GM18520 (cell line): ENCODE measurements around the gene TTLL3.
A peak's percentile ranks its signal among the peaks of the same experiment; 100 is the strongest.
"Not testable (repeated sequence)": the region's sequence is repeated elsewhere in the genome, so short reads cannot be mapped to it uniquely, and the experiment has no call there.

ENCODE experiments used
- ATAC-seq: cut with Tn5 transposase; IDR thresholded peaks from one replicate; pipeline ENCODE4 v1.9.1; 2021; ENCODE audit not compliant: unreplicated experiment

Gene TTLL3

GRCh38 chr3:9834520-9835380 is 24.7 kb downstream of the TTLL3 start:
- no peak for ATAC-seq

- ATAC-seq, result no peak
Measured at GRCh38 chr3:9837701-9838582, 27.9 kb downstream of the TTLL3 start.

- no peak for ATAC-seq
Measured at GRCh38 chr3:9838856-9839255, 28.8 kb downstream of the TTLL3 start.

GRCh38 chr3:9841015-9841414 is 31.0 kb downstream of the TTLL3 start:
- no peak for ATAC-seq

GRCh38 chr3:9843715-9844438 is 33.8 kb downstream of the TTLL3 start, which contains the start of gene RPUSD3:
RPUSD3 (minus strand) TSS chr3:9844008; CDS start chr3:9843990, 18 bp downstream.
- ATAC-seq, result peak; percentile 98

- no peak for ATAC-seq
Measured at GRCh38 chr3:9846231-9846630, 36.2 kb downstream of the TTLL3 start.

- no peak for ATAC-seq
Measured at GRCh38 chr3:9846931-9847488, 36.9 kb downstream of the TTLL3 start.

GRCh38 chr3:9847870-9848269 is 37.8 kb downstream of the TTLL3 start:
- ATAC-seq, result not testable (repeated sequence)

- not testable (repeated sequence) for ATAC-seq
Measured at GRCh38 chr3:9848860-9849259, 38.8 kb downstream of the TTLL3 start.

GRCh38 chr3:9851383-9851782 is 41.3 kb downstream of the TTLL3 start:
- not testable (repeated sequence) for ATAC-seq

GRCh38 chr3:9851926-9852325 is 41.9 kb downstream of the TTLL3 start:
- not testable (repeated sequence) for ATAC-seq

GRCh38 chr3:9852528-9852927 is 42.5 kb downstream of the TTLL3 start:
- ATAC-seq, result no peak

GRCh38 chr3:9854291-9854940 is 44.4 kb downstream of the TTLL3 start:
- ATAC-seq, result not testable (repeated sequence)

- no peak for ATAC-seq
Measured at GRCh38 chr3:9855594-9855993, 45.5 kb downstream of the TTLL3 start.

- no peak for ATAC-seq
Measured at GRCh38 chr3:9859530-9860025, 49.5 kb downstream of the TTLL3 start.

- no peak for ATAC-seq
Measured at GRCh38 chr3:9861201-9861600, 51.1 kb downstream of the TTLL3 start.

- ATAC-seq, result no peak
Measured at GRCh38 chr3:9861626-9862130, 51.6 kb downstream of the TTLL3 start.

GRCh38 chr3:9862391-9863057 is 52.5 kb downstream of the TTLL3 start:
- no peak for ATAC-seq

- no peak for ATAC-seq
Measured at GRCh38 chr3:9863058-9863772, 53.2 kb downstream of the TTLL3 start.
